GM19395 (cell line): ENCODE results near the gene POLD2.
A peak's percentile ranks its signal among the peaks of the same experiment; 100 is the strongest.

Source experiments
- ATAC-seq: cut with Tn5 transposase; IDR thresholded peaks from one replicate; pipeline ENCODE4 v1.9.1; 2021; ENCODE audit warnings: mild to moderate bottlenecking, moderate library complexity; ENCODE audit not compliant: unreplicated experiment

POLD2 gene

DNA sequence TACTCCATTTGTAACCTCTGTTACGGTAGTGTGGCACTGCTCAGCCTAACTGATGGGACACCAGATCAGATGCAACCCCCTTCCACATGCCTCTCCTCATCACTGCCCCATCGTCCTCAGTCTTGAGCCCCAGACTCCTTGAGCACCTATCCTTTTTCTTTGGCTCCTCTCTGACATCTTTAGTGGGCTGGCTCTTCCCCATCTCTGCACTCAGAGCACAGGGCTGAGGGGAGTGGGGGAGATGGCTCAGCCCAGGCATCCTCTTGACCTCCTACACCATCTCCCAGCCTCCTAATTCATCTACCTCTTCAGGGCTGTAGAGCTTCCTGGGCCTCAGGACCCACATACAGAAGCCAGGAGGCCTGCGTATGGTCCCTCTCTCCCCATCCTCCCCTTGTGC, 39.6 kb downstream of the POLD2 start:
- no peak for ATAC-seq

DNA sequence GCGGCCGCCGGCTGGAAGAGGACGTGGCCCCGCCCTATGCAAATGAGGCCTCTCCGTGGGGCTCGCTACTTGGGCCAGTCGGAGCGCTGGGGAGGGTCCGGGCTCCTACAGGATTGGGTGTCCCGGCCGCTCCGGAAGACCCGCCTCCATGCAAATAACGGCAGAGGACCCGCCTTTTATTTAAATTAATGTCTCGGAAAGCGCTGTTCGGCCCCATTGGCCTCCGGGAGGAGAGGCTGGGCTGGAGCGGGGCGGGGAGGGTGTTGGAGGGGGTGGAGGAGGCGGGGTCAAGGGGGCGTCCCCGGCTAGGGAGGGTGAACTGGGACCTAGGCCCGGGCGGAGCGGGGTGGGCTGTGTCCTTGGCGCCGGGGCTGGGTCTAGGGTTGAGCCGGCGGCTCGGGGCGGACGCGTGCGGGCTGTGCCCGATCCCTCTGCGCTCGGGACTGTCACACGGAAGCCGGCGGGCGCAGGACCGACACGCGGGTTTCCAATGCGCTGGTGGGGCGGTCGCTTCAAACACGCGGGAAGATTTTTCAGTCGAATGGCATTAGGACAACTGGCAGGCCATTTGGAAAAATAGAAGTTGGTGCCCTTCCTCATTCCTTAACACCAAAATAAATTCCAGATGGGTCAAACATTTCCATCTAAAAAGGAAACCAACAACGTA, 40.7 kb downstream of the POLD2 start:
- peak; percentile 89 for ATAC-seq

DNA sequence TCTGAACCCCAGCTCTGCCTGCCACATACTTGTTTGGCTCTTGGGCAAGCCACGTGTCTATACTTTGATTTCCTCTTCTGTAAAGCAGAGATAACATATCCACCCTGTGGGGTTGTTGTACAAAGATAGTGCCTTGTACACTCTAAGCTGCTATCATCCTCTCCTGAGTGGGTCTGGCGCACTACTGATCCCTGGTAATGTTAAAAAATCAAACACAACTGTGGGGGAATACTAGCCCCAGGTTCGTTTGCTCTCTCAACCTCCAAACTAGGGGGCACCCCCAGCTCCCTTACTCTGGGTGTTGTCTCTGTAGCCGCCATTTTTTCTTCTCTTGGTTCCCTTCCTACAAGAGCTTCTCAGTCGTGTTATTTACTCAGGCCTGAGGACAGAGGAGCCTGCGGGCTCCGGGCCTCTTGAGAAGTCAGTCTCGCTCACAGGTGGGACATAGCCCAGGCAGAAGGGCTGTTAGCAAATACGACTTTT, 42.0 kb downstream of the POLD2 start:
- ATAC-seq = no peak

DNA sequence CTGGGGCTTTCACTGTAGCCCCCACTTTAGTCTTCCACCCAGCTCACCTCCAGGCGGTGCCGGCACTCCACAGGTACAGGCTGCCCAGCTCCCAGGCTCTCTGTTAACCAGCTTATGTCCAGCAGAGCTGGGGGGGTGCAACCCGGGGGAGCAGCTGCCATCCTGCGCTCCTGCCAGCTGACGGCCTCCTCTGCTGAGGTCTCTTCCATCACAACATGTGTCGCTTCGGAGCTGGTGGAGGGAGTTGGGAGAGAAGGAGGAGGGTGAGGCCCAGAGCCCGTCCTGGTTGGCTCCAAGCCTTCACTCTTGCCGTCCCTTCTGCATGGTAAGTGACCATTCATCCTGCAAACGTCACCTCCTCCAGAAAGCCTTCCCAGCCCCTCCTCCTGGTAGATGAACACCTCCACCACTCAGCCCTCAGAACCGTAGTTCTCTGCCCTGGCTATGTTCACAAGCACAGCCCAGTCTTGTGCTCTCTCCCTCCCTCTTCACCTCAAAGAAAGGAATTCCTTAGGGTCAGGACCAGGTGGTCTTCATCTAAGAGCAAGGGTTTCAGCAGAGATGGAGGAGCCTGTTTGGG, 42.6 kb downstream of the POLD2 start:
- no peak for ATAC-seq

DNA sequence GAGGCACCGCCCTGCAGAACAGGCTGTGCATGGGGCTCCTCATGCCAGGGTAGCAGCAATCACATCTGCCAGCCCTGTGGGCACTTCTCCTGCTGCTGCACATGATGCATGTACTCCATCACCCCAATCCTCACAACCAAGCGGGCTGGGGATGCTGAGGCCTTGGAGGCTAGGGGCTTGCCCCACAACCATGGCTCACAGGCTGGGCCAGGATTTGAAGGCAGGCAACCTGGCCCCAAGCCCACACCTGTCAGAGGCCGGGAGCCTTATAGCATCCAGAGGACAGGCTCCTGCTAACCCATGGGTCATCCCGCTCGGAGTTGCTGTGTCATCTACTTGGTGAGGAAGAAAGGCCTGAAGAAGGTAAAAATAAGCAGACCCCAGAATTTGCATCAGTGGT, 43.2 kb downstream of the POLD2 start:
- no peak for ATAC-seq

DNA sequence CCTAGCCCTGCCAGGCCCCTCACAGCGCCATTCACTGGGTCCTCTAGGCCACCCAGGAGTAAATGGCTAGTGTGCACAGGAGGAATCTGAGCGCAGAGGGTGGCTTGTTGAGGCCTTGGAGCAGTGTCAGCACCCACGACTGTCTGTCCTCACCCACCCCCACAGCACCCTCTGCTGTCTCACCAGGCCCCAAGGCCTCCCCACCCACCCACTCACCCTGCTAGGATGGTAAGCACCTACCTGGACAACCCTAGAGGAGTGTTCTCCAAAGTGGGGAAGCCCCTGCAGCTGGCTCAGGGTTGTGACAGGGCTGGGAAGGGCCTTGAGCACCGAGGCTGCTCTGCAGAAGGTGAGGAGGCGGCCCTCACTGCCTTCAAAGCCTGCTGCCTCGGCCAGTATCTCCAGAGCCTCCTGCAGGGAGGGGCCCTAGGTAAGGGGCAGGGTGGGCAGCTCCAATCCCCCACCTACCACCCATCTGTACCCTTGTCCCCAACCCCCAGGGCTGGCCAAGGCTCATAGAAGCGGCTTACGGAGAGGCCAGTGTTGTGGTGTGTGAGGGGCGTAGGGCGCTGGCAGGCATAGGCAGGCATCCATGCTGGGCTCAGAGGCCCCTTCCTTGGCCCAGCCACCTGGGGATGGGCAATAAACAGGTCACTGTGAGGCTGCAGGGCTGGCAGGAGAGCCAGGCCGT, 43.9 kb downstream of the POLD2 start:
- ATAC-seq = no peak

DNA sequence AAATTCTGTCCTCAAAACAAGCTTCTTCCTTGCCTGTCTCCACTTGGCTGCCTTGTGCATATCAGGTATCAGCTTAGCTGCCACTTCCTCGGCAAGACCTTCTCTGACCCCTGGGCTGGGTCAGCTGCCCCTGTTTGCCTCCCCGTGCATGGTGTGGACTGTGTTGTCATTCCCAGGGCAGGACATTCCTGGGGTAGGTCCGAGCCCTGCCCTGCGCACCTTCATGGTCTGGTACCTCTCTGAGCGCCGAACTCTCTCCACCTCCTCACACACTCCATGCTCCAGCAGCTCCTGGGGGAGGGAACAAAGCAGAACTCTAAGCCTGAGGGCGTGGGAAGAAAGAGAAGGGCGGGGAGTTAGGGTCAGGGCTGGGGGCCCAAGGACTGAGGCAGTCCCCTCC, 44.8 kb downstream of the POLD2 start:
- ATAC-seq = no peak

DNA sequence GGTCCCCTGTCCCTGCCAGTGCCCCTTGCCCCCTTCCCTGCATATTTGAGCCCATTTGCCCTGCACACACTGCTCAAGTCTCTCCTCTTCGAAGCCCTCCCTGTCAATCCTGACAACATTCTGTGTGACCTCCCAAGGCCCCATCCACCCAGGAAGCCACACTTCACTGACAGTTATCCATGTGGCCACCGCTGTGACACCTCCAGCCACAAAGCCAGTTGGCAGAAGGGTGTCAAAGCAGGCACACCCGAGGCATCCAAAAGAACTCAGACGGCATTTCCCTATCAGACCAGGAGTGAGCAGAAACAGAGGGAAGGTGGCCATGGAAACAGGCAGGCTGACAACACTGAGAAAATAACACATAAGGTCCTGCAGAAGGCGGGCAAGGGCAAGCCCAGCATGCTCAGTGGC, 45.7 kb downstream of the POLD2 start:
- ATAC-seq = no peak

DNA sequence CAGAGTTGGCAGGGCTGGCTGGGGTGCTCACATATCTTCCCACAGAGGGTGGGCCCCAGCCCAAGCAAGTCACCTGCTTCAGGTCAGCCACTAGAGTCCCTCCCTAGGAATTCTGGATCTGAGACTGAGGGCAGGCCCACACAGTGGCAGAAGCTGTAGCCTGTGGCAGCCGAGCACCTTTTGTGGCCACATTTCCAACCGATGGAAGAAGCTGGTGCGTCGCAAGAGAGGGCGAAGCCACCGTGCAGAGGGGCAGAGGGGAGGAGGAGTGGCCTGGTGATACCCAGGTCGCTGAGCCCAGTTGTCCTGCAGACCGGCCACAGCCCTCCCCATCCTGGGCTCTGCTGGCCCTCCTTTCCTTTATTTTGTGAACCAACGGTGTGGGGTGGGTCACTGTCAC, 46.3 kb downstream of the POLD2 start:
- ATAC-seq = no peak

DNA sequence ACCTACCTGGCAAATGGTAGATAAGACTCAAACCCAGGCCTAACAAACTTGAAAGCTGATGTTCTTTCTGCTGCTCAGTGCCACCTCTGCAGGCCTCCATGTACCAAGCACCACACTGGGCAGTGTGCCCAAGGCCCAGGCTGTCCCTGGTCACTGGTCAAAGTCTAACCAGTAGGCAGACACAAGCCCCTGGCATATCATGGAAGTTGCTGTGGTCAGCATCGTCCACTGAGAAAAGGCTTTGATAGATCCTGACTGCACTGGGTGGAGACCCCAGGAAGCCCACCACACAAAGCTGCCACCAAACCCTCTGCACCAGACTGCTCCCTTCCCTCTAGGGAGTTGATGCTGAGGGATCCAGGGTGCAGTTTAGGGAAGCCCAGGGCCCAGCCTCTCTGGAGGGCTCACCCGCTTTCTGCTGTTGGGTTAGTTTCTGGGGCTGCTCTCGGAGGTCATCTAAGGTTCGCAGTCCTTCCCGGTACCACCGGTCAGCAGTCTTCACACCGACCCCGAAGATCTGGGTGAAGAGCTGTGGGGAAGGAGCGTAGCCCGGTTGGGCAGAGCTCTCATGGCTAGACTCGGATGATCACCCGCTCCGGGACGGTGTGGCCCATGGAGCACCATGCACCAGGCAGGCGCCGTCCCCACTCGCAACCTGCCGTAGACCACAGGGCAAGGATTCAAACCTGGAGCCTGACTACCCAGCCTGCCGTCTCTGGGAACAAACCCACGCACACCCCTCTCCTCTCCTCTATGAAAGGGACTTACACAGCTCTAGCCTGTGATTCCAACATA, 47.0 kb downstream of the POLD2 start:
- no peak for ATAC-seq

DNA sequence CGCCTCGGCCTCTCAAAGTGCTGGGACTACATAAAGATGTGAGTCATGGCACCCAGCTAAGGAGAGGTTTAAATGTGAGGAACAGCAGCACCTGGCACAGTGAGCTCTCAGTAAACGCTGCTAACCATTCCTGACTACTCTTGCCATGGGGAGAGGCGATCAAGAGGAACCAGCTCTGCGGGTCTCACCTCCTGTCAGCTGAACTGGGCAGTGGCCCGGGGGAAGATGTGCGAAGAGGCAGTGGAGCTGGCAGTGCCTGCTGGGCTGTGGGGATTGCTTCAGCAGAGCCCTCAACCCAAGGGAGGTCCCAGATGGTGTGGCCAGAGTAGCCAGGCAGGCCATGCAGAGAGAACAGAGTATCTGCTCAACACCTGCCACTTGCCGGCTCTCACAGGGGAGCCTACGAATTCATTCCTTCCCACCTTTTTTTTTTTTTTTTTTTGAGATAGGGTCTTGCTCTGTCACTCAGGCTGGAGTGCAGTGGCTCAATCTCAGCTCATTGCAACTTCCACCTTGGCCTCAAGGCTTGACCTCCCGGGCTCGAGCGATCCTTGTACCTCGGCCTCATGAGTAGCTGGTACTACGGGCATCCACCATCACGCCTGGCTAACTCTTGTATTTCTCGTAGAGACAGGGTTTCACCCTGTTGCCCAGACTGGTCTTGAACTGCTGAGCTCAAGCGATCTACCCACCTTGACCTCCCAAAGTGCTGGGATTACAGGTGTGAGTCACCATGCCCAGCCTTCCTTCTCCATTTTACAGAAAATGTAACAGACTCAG, 47.9 kb downstream of the POLD2 start:
- ATAC-seq = no peak

DNA sequence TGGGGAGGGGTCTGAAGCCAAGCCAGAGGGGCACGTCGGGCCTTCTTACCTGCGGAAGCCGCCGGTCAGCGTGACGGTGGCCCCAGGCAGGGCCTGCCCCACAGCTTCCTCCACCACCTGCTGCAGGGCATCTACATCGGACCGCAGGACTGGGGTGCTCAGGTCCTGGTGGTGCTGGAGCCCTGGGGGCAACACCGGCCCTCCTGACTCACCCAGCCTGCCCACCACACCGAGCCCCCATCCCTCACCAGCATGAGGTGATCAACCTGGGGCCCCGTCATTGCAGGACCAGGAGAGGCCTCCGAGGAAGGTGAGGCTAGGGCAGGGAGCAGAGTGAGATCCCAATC, 49.0 kb downstream of the POLD2 start:
- ATAC-seq = no peak

DNA sequence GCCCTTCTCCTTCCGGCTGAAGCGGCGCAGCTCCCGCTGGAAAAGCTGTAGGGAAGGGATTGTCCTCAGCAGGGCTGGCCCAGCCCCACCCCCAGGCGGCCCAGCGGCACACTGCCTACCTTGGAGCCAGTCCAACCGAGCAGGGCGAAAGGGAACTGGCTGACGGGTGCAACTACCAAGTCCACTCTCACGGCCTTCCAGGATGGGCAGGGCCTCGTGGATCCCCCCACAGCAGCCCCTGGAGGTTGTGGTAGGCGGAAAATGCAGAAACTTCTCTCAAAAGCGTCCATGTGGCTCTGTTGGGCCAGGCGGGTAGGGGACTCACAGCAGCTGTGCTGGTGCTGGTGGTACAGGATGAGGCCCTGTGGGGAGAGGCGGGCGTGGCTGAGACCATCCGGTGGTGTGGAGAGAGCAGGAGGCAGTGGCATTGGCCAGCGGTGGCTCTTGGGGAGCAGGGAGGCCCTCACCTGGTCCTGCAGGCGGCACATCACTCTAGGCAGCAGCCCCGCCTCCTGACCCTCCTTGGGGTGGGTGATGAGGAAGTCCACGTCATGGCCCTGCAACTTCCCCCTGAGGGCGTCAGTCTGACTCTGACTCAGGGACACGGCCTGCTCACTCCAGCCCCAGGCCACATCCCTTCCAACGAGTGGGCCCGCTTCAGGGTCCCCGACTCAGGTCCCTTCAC, 49.5 kb downstream of the POLD2 start:
- peak; percentile 72 for ATAC-seq

DNA sequence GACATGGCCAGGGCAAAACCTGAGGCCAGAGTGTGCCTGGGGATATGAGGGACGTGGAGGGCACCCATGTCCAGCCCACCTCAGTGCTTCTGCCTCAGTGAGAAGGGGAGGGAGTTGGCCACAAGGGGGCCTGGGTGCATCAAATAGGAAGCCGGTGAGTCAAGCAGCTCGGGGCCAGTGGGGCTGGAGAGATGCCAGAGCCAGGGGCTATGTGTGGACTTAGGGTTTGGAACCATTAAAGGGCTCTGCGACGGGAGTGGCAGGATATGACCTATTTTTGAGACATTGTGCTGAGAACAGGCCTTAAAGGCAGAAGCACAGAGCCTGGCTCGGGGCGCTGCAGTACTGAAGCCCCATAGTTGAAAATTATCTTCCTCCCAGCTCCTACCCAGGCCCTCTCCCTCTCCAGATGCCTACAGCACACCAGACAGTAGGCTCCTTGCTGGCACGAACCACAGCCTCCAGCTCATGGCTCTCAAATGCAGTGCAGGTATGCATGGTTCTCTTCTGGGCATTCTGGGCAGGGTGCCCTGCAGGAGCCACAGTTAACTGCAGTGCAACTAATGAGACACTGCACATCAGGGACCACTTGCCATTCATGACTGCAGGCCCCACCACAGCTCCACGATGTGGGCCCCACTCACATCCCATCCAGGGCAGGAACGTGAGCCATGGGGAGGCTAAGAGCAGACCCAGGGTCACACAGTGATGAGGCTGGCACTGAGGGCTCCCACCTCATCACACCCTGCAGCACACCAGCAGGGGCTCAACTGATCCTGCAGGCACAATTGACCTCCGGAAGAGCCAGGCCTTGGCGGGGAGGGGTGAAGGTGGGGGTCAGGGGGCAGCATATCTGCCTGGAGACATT, 50.8 kb downstream of the POLD2 start:
- ATAC-seq = no peak

DNA sequence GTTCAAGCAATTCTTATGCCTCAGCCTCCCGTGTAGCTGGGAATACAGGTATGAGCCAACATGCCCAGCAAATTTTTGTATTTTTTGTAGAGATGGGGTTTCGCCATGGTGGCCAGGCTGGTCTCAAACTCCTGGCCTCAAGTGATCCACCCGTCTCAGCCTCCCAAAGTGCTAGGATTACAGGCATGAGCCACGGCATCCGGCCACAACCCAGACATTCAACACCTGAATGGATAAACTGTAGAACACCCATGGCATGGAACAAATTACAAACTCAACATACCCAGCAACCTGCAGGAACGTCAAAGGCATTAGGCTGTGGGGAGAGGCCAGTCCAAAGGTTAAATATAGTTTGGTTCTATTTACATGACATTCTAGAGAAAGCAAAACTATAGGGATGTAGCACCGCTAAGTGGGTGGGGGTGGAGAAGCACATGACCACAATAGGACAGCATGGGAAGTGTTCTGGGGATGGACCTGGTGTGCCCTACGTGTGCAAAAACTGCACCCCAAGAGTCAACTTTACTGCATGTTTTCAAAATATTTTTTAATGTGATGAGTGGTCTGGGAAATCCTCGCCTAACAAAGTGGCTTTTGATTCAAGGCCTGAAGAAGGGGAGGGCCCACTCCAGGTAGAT, 51.5 kb downstream of the POLD2 start:
- no peak for ATAC-seq

DNA sequence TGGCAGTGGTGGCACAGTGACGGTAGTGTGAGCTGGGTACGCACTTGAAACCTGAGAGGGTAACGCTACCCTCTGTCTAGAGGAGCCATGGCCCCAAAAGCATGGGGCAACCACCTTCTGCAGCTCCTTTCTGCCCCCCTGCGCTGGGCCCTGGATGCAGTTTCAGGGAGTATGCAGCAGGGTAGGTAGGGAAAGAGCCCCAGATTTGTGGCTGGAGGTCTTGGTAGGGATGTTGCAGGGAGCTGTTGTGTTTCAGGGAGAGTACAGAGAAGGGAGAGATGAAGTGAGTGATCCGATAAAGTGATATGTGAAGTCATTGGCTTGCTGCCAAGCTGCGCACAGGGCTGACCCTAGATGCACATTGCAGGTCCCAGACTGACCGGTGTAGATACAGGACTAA, 55.3 kb downstream of the POLD2 start:
- ATAC-seq = no peak

DNA sequence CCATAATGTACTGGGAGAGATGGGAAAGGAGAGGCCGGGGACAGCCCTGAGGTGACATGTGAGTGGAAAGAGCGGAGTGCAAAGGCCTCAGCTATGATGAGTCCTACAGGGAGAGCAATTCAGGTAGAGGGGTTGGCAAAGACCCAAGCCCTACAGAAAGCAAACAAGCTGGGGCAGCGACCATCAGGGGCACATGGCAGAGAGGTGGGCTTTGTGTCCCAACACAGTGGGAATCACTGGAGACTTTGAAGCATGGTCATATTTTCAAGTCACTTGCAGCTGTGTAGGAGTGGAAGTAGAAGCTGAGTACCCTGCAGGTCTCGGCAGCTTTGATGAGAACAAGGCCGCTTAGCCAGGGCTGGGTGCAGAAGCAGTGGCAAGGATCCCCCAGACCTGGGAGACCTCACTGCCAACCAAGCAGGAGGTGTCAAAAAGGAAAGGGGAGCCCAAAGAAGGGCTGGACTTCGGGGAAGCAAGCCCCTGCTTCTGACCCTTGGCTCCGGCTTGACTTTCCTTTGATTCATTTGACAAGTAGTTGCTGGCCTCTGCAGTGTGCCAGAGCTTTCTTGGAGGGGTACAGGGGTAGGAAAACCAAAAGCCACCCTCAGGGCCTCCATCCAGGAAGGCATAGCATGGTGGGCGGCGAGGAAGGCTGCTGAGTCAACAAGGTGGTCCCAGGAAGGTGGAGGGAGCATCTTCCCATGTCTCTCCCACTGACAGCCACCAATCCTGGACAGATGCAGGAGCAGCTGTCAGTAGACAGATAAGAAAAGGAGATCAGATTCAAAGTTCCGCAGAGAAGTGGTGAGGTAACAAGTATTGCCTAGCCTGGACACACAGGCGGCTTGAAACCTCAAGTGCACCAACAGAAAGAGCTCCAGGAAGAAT, 56.0 kb downstream of the POLD2 start:
- ATAC-seq = no peak

DNA sequence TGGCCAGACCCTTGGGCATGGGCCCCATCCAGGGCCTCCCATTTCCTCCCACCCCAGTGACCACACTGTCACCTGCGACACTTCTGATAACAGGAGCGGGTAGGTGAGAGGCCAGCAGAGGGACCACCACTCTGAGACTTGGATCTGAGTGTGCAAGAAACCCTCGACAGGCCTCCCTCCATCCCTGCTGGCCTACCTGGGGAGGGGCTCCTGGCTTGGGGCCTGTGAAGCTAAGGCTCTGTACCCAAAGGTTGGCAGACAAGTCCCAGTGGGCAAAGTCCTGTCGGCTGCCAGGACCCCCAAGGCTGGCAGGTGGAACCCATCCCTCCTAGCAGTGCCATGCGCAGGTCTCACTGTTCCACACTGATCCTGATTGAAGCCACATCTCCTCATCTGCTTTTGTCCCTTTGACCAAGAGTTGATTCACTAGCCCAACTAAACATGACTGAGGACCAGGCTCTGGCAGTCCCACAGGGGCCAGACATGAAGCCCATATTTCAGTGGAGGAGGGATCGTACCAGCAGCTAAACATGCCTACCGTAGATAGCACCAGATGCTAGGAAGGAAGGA, 56.8 kb downstream of the POLD2 start:
- no peak for ATAC-seq
